Measurements from ENCODE around the gene NFE2L1.

DNA sequence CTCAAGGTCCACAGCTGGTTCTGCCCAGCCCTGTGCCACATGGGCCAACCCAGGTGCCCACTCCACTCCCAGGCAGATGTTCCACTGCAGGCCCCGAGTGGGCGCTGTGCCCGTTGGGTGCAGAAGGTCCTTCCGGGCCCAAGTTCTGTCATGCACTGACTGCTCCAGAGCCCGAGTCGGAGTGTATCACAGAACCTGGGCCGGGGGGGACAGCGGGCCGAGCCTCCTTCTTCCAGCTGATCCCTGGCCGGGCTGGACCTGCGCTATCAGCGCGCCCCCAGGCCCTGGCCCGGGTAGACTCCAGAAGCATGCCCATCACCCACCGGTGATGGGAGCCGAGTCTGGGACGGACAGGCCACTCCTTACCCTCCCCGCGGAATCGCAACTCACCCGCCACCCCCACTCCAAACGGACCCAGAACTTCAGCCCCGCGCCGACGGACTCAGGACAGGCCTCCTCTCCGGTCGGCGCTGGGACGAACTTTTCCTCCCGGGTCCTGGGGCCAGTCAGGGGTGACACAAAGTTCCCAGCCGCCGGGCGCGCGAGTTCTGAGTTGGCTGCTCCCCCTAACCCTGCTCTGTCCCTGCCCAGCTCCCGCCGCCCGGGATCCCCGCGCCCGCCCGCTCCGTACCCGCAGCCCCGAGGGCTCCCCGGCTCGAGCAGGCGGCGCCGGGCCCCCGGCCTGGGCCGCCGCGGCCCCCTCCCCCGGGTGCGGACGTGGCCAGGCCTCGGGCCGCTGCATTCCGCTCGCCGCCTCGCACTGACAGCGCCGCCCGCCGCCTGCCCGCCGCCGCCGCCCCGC lies 10.9 kb upstream of the NFE2L1 start, which contains the start of gene COPZ2:
- TF ChIP-seq POLR2A (IDR thresholded peaks at IDR 0.05) = peak; percentile 34 to 47
- TF ChIP-seq, protein P1, sequence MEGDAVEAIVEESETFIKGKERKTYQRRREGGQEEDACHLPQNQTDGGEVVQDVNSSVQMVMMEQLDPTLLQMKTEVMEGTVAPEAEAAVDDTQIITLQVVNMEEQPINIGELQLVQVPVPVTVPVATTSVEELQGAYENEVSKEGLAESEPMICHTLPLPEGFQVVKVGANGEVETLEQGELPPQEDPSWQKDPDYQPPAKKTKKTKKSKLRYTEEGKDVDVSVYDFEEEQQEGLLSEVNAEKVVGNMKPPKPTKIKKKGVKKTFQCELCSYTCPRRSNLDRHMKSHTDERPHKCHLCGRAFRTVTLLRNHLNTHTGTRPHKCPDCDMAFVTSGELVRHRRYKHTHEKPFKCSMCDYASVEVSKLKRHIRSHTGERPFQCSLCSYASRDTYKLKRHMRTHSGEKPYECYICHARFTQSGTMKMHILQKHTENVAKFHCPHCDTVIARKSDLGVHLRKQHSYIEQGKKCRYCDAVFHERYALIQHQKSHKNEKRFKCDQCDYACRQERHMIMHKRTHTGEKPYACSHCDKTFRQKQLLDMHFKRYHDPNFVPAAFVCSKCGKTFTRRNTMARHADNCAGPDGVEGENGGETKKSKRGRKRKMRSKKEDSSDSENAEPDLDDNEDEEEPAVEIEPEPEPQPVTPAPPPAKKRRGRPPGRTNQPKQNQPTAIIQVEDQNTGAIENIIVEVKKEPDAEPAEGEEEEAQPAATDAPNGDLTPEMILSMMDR (IDR thresholded peaks at IDR 0.05 in 4 of 5, conservative IDR thresholded peaks at IDR 0.05 in 1 of 5) = peak in 4 of 5 experiments; percentile 29 to 60 (median 42)
